Uterus (tissue), 2 donors: ENCODE measurements around the gene RESF1.

Experiments
- CTCF ChIP-seq, 4 experiments: fragments of 200-600 bp in 2 of 4; fragments of 450-650 bp in 2 of 4; sonication (generic) in 2 of 4; IDR thresholded peaks; one replicate each; pipeline ENCODE4 v1.5.1; 2016 to 2019; ENCODE audit warnings: antibody characterized with exemption in 4 of 4, mild to moderate bottlenecking in 2 of 4, moderate library complexity in 1 of 4
- POLR2A ChIP-seq, 2 donors: fragments of 450-650 bp; IDR thresholded peaks; one replicate each; pipeline ENCODE4 v1.6.1; 2016; ENCODE audit warnings: antibody characterized with exemption in 2 of 2, mild to moderate bottlenecking in 1 of 2, moderate library complexity in 1 of 2

DNA sequence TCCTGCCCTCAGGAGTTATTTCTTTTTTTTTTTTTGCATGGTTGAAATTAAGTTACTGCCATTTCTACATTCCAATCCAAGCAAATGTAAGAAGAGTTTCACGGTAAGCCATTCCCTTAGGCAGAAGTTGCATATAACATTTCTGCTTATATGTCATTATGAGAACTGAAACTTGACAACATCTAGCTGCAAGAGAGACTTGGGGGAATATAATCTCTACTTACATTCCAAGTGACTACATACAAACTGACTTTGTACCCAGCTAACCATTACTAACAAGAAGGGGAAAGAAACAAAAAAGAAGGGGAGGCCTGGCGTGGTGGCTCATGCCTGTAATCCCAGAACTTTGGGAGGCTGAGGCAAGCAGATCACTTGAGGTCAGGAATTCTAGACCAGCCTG lies 7.3 kb upstream of the RESF1 start:
- no peak for TF ChIP-seq CTCF (IDR thresholded peaks at IDR 0.05)
- TF ChIP-seq POLR2A (IDR thresholded peaks at IDR 0.05): no peak
